Testis (tissue), 2 donors: Measurements from ENCODE around the gene PDLIM5.

Source experiments
- CTCF ChIP-seq, 3 experiments: fragments of 450-650 bp in 2 of 3; fragments of 200-600 bp in 1 of 3; sonication (generic) in 1 of 3; IDR thresholded peaks; one replicate each; pipeline ENCODE4 v1.5.1; 2016 to 2019; ENCODE audit warnings: antibody characterized with exemption in 3 of 3, mild to moderate bottlenecking in 2 of 3, moderate library complexity in 1 of 3
- POLR2A ChIP-seq: fragments of 450-650 bp; IDR thresholded peaks from one replicate; pipeline ENCODE4 v1.6.1; 2017; ENCODE audit warnings: antibody characterized with exemption, mild to moderate bottlenecking, moderate library complexity

GRCh38 chr4:94574616-94575015 is 122.9 kb downstream of the PDLIM5 start:
- no peak for TF ChIP-seq POLR2A
- TF ChIP-seq CTCF (IDR thresholded peaks at IDR 0.05), result no peak
